Small intestine (tissue), 7 donors: ENCODE data around the gene FARS2. TPM values are rescaled to one million over a fixed set of nuclear protein-coding genes. Genes with fewer than 3 reads are reported as not detected.

Experiments
- DNase-seq, 2 donors: peaks; one replicate each; pipeline versions ENCODE4 v3.0.0 to v3.0.0-alpha.2; 2013
- FAIRE-seq: peaks from 2 replicates; lab custom pipeline; 2012; peaks lifted over from hg19 to GRCh38; lab: Jason Lieb, UNC
- H3K27ac ChIP-seq, 3 donors: one replicate each; pipeline ENCODE4 v1.5.1; 2013; ENCODE audit warnings: low read length in 2 of 3, mild to moderate bottlenecking in 2 of 3, control low read depth in 1 of 3, inconsistent platforms in 1 of 3, low read depth in 1 of 3, moderate library complexity in 1 of 3
- H3K27me3 ChIP-seq, 3 donors: one replicate each; pipeline ENCODE4 v1.6.1; 2013; ENCODE audit warnings: low read length in 3 of 3, inconsistent platforms in 1 of 3; ENCODE audit not compliant: control insufficient read depth in 3 of 3, insufficient read depth in 3 of 3
- H3K36me3 ChIP-seq, 3 donors: one replicate each; pipeline ENCODE4 v1.6.1; 2013; ENCODE audit warnings: low read length in 3 of 3, inconsistent platforms in 1 of 3, low read depth in 1 of 3, mild to moderate bottlenecking in 1 of 3, moderate library complexity in 1 of 3; ENCODE audit not compliant: control insufficient read depth in 3 of 3, insufficient read depth in 2 of 3
- H3K4me1 ChIP-seq, 3 donors: one replicate each; pipeline ENCODE4 v1.6.1; 2013; ENCODE audit warnings: low read length in 2 of 3, inconsistent platforms in 1 of 3, low read depth in 1 of 3, mild to moderate bottlenecking in 1 of 3, moderate library complexity in 1 of 3; ENCODE audit not compliant: control insufficient read depth in 3 of 3, insufficient read depth in 2 of 3
- H3K4me3 ChIP-seq, 3 donors: one replicate each; pipeline ENCODE4 v1.5.1; 2013; ENCODE audit warnings: low read length in 3 of 3, control low read depth in 1 of 3, inconsistent platforms in 1 of 3, low read depth in 1 of 3, mild to moderate bottlenecking in 1 of 3, moderate library complexity in 1 of 3
- H3K9me3 ChIP-seq, 2 donors: one replicate each; pipeline ENCODE4 v1.6.1; 2013; ENCODE audit warnings: low read depth in 1 of 2, low read length in 1 of 2; ENCODE audit not compliant: control insufficient read depth in 2 of 2, insufficient read depth in 1 of 2
- WGBS, 3 donors: extraction: QIAGEN DNeasy Blood & Tissue Kit; methylation state at CpG; one replicate each; pipeline ENCODE4 v1.1.7; 2013; 5-methylcytosine and 5-hydroxymethylcytosine counted together
- polyA plus RNA-seq, 4 donors: library from polyadenylated mRNA; stranded (reverse) in 3 of 4; unstranded in 1 of 4; fragments of 200-250 nt in 3 of 4; fragments of 120-200 nt in 1 of 4; gene quantifications; one replicate each; pipeline versions ENCODE4 v1.2.1 to v1.2.3, GENCODE V29; 2013
- donor health status: healthy with polysubstance abuse.
- donor health status: control.
- donor health status: control.
- donor health status: Bipolar disorder and iron deficiency.
- donor health status: healthy.

Gene FARS2
- polyA plus RNA-seq, 4 donors, result 6.0 to 16.6 (median 11.8) TPM

DNA sequence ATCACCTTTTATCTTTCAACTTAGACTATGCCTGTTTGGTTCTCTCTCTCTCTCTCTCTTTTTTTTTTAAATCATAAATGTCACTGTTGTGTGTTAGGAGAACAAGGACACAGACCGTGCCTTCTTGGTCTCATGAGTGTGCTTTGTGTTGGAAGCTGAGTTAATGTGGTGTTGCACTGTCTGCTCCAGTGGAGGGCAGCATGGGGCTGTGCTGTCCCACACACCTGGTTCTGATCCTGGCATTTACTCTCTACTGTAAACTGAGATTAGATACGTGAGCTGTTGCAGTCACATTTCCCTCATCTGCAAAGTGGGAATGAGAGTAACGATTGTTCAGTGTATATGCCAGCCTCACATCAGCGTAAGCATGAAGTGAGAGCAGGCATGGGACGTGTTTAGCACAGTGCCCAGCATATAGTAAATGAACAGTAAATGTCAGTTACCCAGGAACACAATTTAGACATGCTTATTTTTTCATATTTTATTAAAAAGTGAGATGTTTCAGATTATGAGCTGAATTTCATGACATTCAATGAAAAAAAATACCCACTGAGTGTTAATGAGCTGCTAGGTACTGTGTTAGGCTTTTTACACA is 161.1 kb downstream of the FARS2 start:
- 82 to 91% (median 83%) methylated on average over 5 of the region's 5 CpGs for WGBS, 3 donors
- Histone ChIP-seq H3K27ac (no peak overlapping the region), H3K36me3 (peaks cover 0 to 7% (median 0%) of the 10 kb centered on the region in 3 donors), H3K27me3 (no peaks in the 10 kb centered on the region), H3K4me3 (no peak overlapping the region), H3K4me1 (no peaks in the 10 kb centered on the region), H3K9me3 (peaks cover 0 to 10% of the 10 kb centered on the region in 2 donors)
- FAIRE-seq (no peak), DNase-seq (peak in 1 of 2 donors; percentile 18)

DNA sequence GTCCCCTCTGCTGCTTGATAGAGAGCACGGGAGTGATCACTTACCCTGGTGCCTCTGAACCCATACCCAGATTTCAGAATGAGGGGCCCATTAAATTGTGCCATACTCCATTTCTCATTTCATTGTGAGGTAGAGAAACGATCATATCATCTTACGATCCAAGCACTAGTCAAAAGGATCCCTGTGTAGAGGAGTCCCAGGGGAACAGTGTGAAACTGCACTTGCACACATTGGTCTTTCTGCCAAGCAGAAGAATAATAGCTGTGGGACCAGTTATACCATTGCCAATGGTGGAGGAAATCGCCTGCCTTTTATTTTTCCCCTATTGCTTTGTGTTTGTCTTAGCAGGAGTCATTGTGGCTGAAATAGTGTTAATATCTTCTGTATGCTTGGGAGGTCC is 161.9 kb downstream of the FARS2 start:
- H3K4me1 ChIP-seq, result no peaks in the 10 kb centered on the region
- peaks cover 0 to 10% of the 10 kb centered on the region in 2 donors for H3K9me3 ChIP-seq
- no peak overlapping the region for H3K27ac ChIP-seq
- H3K4me3 ChIP-seq, result no peak overlapping the region
- peaks cover 0 to 7% (median 0%) of the 10 kb centered on the region in 3 donors for H3K36me3 ChIP-seq
- WGBS, 3 donors, result 90 to 95% (median 92%) methylated on average over 4 of the region's 4 CpGs
- FAIRE-seq (no peak), DNase-seq (no peak)
- no peaks in the 10 kb centered on the region for H3K27me3 ChIP-seq

DNA sequence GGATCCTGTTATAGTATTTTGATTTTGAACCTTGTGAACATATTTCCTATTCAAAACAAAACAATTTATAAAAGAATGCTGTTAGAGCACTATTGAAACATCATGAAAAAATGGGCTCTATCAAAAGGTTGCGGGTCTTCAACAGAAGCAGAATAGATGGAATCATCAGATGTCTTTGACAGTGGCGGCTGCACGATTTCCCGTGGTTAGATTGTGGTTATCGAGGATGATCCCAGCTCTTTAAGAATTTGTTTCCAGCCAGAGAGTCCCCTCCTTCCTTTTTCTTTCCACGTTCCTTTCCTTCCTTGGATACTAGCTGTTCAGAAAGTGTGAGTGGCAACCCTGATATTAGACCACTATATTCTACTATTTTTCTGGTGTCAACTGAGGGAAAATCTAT is 163.4 kb downstream of the FARS2 start:
- Histone ChIP-seq H3K9me3 (peaks cover 0 to 8% of the 10 kb centered on the region in 2 donors), H3K27me3 (no peaks in the 10 kb centered on the region), H3K4me1 (no peaks in the 10 kb centered on the region), H3K4me3 (no peak overlapping the region), H3K36me3 (peaks cover 0 to 5% (median 0%) of the 10 kb centered on the region in 3 donors), H3K27ac (no peak overlapping the region)
- FAIRE-seq (no peak), DNase-seq (no peak)
- WGBS, 3 donors, result 90 to 93% (median 90%) methylated on average over 6 of the region's 6 CpGs

DNA sequence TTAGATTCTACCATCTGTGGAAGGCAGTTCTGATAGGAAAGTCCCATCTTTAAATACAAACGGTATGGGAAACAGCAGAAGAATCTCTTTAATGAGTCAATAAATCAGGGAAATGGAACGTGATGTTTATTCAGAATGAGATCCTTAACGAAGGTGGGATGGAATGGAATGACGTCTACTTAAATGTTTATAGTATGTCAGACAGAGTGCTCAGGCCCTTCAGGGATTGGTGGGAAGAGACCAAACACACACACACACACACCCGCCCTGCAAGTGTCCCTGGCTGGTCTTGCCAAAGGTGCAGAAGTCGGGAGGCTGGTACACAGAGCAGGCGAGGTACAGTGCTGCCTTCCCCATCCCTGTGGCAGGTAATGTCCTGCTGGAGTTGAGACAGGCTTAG is 164.0 kb downstream of the FARS2 start:
- no peak for FAIRE-seq
- DNase-seq, result no peak

DNA sequence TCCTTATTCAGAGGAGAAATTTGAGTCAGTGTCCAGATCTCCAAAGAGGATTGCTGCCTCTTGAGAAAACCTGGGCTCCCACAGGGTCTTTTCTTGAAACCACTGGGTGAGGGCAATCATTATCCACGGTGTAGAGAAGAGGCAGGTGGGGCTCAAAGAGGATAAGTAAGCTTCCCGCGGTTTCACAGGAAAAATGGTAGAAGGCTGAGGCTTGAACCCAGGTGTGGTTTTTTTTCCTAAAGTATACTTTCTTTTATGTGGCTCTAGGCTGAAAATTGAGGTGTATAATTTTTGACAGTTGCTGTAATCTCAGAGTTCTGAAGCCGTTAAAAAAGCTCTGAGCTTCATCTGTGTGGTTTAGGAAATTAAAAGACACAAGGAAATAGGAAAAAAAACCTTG is 164.5 kb downstream of the FARS2 start:
- 71 to 82% (median 78%) methylated on average over 4 of the region's 4 CpGs for WGBS, 3 donors
- Histone ChIP-seq H3K36me3 (peaks cover 0 to under 1% (median 0%) of the 10 kb centered on the region in 3 donors), H3K27me3 (no peaks in the 10 kb centered on the region), H3K27ac (no peak overlapping the region), H3K4me1 (no peaks in the 10 kb centered on the region), H3K4me3 (no peak overlapping the region), H3K9me3 (peaks cover 0 to 2% of the 10 kb centered on the region in 2 donors)
- FAIRE-seq (no peak), DNase-seq (no peak)

More for the DNA sequence above, 164.0 kb downstream of the FARS2 start:
- Histone ChIP-seq H3K4me3 (no peak overlapping the region), H3K9me3 (peaks cover 0 to 7% of the 10 kb centered on the region in 2 donors), H3K36me3 (peaks cover 0 to 5% (median 0%) of the 10 kb centered on the region in 3 donors), H3K27ac (no peak overlapping the region), H3K4me1 (no peaks in the 10 kb centered on the region), H3K27me3 (no peaks in the 10 kb centered on the region)
- 78 to 86% (median 86%) methylated on average over 7 of the region's 7 CpGs for WGBS, 3 donors

DNA sequence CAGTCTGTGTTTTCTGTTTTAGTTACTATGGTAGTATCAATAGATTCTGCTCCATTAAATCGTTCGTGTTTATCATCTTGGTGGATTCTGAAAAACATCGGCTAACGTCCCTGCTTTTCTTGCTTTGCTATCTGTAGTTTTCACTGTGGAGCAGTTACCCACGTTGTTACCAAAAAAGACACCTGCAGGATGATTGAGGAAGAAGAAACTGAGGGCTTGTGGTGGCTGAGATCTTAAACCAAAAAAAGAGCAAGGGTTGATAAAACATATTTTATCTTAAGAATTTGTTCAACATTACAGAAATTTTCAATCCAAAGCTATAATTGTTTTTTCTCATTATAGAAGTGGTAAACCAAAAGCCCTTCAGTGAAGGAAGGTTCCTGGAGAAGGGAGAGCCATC is 166.3 kb downstream of the FARS2 start:
- WGBS, 3 donors, result 76 to 80% (median 79%) methylated on average over 5 of the region's 5 CpGs

DNA sequence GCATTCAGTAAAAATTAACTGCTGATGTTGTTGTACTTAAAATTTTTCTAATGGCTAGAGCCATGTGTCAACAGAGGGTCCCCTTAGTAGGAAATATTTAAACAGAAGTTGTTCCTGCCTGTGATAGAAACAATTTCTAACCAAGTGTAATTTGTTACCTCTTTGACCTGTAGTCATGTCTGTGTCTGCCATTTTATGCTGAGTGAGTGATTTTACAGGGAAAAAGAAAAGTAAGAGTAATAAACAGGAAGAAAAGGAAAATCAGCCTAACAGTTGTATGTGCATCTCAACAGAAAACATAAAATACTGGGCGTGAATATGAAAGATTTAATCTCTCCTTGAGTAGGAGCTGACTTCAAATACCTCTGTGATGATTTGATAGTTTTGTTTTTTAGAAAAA is 172.0 kb downstream of the FARS2 start:
- no peaks in the 10 kb centered on the region for H3K4me1 ChIP-seq
- 86 to 95% (median 94%) methylated on average over 1 of the region's 1 CpG for WGBS, 3 donors
- no peaks in the 10 kb centered on the region for H3K27me3 ChIP-seq
- H3K9me3 ChIP-seq, result peaks cover 0 to 2% of the 10 kb centered on the region in 2 donors
- FAIRE-seq, result no peak
- no peak overlapping the region for H3K4me3 ChIP-seq
- peaks cover 0 to 2% (median 0%) of the 10 kb centered on the region in 3 donors for H3K36me3 ChIP-seq
- H3K27ac ChIP-seq, result no peak overlapping the region
- no peak for DNase-seq

More for the DNA sequence above, 166.3 kb downstream of the FARS2 start:
- no peak for FAIRE-seq
- Histone ChIP-seq H3K27me3 (no peaks in the 10 kb centered on the region), H3K4me1 (no peaks in the 10 kb centered on the region), H3K9me3 (no peaks in the 10 kb centered on the region), H3K27ac (no peak overlapping the region), H3K4me3 (no peak overlapping the region), H3K36me3 (no peaks in the 10 kb centered on the region)
- no peak for DNase-seq

DNA sequence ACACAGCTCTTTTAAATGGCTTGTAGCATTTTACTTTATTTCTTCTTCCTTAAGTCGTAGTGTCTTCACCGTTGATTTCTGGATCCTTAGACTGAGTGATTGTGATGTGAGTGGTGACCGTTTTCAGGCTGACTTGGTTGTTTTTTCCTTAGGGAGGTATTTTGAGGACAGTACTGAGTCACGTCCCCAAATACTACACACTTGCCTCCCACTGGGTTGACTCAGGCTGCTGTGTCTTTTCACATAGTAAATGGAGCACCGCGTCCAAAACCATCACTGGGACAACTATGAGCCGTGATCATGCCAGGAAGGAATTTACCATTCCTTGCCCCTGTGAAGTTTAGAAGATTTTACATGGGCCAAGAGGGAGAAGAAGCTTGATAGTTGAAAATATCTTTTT is 174.1 kb downstream of the FARS2 start:
- WGBS, 3 donors, result 90 to 94% (median 92%) methylated on average over 7 of the region's 7 CpGs
- Histone ChIP-seq H3K36me3 (peaks cover 0 to 2% (median 0%) of the 10 kb centered on the region in 3 donors), H3K27me3 (no peaks in the 10 kb centered on the region), H3K4me1 (no peaks in the 10 kb centered on the region), H3K9me3 (peaks cover 0 to 2% of the 10 kb centered on the region in 2 donors), H3K4me3 (no peak overlapping the region), H3K27ac (no peak overlapping the region)
- DNase-seq, result no peak
- no peak for FAIRE-seq
